HG02938 (cell line): ENCODE data around the gene SLC6A7.

Experiments used
- ATAC-seq: cut with Tn5 transposase; IDR thresholded peaks from one replicate; pipeline ENCODE4 v1.9.1; 2021; ENCODE audit warnings: mild to moderate bottlenecking, moderate library complexity; ENCODE audit not compliant: unreplicated experiment

The SLC6A7 gene

DNA sequence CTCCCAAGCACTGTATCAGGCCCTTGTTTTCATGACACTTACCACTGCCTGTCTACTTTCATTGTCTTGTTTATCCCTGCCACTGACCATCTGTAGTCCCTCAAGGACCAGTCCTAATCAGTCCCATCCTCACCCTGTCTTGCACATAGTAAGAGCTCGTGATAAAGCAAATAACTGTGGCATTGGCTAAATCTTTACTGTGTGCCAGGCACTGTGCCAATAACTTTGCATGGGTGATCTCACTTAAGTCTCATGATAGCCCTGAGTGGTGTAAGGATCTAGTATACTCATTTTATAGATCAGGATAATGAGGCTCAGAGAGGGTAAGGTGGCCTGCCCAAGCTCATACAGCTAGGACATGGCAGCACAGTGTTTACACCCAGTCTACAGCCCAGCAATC, 17.7 kb upstream of the SLC6A7 start:
- no peak for ATAC-seq

GRCh38 chr5:150172556-150172955, 17.3 kb upstream of the SLC6A7 start:
- no peak for ATAC-seq

GRCh38 chr5:150173161-150173560, 16.7 kb upstream of the SLC6A7 start:
- ATAC-seq = no peak

- no peak for ATAC-seq
These were observed 15.6 kb upstream of the SLC6A7 start for GRCh38 chr5:150174285-150174684.

DNA sequence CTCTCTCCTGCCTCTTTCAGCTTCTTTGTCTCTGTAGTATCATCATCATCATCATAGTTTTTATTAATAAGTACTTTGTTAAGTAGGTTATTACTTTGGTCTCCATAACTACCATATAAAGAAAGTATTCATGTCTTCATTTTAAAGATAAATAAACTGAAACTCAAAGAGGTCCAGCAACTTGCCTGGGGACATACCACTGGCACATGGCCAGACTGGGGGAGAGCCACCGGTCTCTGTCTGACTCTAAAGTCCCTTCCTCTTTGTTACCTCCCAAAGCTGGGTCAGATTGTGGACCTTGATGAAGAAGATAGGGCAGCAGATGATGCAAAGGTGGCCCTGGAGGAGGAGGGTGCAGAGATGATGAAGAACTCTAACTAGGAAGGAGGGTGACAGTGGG, 14.8 kb upstream of the SLC6A7 start:
- no peak for ATAC-seq

DNA sequence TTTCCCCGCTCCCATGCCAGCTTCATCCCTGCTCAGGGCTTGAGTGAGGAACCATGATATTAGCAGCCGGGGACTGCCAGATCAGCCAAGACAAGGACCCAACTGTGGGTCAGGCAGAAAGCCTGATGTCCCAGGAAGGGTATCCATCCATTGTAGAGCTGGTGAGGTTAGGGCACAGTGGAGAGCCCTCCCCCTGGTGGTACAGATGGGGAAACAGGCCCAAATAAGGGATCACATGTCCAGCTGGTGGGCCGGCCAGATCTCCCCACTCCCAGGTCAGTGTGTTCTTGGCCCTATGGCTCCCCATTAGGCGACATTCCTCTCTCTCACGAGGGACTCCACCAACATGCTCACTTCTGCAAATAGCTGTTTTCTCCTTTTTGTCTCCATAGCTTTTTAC, 14.3 kb upstream of the SLC6A7 start:
- ATAC-seq = no peak

DNA sequence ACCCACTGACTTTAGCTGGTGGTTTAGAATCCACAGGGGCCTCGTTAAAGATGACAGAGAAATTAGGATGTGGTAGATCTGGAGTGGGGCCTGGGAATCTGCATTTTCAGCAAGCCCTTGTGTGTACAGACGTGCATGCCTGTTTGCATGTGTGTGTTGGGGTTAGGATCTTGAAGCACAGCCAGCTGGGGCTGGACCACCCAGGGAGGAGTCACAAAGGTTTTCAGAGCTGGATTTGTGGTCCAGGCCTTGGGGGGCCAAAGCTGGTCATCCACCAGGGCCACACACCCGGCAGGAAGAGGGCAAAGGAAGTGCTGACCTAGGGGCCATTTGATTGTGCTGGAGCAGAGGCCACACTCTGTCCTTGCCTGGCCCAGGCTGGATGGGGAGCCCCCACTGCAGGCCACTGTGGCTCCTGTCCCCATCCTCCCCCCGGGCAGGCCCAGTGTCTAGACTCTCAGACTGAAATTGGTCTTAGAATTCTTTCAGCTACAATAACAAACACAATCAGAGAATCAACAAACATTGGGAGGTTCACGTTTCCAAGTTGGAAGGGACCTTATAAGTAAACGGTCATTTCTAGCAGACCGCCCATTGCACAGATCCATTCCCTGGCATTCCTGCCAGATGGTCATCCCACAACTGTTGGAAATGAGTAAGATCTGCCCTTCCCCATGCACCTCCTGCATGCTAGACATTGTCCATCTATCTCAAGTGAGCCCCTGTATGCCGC, 13.0 kb upstream of the SLC6A7 start:
- ATAC-seq = no peak

DNA sequence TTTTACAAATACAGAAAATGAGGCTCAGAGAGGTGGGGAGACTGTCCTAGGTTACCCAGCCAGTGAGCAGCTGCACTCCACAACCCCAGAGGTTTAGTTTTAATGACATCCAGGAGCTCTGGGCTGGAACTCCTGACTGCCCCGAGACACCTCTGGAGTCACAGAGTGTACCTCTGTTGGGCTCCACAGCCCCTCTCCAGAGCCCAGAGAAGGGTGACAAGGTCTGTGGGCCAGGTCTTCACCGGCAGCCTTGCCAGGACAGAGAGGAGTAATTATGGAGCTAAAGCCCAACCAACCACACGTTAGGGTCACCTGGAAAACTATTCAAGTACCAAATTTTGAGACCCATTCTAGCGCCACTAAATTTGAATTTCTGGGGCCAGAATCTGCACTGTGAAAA, 12.1 kb upstream of the SLC6A7 start:
- no peak for ATAC-seq

GRCh38 chr5:150178262-150178661, 11.6 kb upstream of the SLC6A7 start:
- ATAC-seq = no peak

DNA sequence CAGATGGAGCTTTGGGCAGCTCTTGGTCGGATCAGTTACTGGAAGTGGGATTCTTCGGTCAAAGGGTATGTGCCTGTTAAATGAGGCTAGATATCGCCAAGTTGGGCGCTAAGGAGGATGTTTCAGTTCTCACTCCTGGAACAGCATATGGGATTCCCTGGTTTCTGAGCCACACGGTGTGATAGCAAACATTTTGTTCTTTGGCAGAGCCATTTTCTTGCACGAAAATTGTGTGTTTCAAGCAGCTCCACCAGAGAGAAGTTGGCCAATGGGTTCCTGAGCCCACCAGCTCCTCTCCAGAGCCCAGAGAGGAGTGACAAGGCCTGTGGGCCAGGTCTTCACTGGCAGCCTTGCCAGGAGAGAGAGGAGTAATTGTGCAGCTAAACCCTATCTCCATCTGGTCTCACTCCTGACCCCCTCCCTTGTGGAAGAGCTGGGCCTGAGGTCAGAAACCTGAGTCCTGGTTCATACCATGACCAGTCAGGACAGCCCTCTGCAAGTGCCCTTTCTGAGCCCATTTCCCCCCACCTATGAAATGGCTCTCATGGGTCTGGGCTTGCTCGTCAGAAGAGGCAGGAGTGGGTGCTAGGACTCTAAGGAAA, 10.7 kb upstream of the SLC6A7 start:
- ATAC-seq = no peak

DNA sequence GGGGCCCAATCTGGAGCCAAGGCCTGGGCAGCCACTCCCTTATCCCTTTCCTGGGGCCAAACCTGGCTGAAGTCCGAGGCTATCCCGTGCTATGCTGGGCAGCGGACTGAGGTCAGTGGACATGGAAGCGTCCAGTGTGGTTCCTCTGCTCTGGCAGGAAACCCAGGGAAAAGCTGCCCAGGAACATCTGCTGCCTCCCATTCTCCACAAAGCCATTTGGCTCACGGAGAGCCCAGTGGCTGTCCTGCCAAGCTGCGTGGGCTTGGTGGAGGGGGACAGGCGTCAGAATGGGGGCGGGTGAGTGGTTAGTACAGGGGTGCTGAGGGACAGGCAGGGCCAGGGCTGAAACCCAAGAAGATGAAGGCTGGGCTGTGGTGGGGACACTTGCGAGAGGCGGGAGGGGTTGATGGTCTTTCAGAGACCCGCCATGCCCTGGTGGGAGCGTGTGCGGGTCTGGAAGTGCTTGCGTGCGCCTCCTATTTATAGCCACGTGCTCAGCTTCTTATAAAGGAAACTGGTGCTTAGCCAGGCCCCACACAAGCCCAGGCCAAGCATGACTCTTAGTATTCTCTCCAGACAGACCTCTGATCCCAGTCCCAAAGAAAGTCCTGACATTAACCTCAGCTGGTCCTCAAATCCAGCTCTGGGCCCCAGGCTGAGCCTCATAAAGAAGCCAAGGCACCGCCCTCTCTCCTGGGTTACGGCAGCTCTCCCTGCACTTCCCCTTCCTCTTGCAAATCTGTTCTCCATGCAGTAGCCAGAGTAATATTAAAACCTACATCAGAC, 9.4 kb upstream of the SLC6A7 start:
- ATAC-seq = no peak

GRCh38 chr5:150181027-150181426, 8.8 kb upstream of the SLC6A7 start:
- ATAC-seq = no peak

GRCh38 chr5:150181766-150182545, 7.9 kb upstream of the SLC6A7 start:
- no peak for ATAC-seq

DNA sequence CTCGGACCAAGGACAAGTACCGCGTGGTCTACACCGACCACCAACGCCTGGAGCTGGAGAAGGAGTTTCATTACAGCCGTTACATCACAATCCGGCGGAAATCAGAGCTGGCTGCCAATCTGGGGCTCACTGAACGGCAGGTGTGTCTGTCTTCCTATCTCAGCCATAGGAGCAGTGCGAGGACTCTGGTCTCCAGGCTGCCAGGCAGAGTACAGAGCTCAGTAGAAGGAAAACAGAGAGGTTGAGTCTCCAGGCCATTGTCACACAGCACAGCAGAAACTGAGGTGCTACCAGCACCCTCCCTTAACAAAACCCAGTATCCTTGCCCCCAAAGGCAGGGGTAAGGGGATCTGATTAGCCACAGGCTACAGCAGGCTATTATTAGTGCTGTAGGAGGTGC, 7.1 kb upstream of the SLC6A7 start:
- ATAC-seq = no peak

DNA sequence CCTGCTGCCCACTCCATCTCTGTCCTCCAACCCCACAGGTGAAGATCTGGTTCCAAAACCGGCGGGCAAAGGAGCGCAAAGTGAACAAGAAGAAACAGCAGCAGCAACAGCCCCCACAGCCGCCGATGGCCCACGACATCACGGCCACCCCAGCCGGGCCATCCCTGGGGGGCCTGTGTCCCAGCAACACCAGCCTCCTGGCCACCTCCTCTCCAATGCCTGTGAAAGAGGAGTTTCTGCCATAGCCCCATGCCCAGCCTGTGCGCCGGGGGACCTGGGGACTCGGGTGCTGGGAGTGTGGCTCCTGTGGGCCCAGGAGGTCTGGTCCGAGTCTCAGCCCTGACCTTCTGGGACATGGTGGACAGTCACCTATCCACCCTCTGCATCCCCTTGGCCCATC, 6.4 kb upstream of the SLC6A7 start:
- no peak for ATAC-seq

GRCh38 chr5:150184006-150184405, 5.9 kb upstream of the SLC6A7 start:
- no peak for ATAC-seq

GRCh38 chr5:150184990-150185912, 4.6 kb upstream of the SLC6A7 start:
- no peak for ATAC-seq

- no peak for ATAC-seq
These were observed 3.7 kb upstream of the SLC6A7 start for GRCh38 chr5:150186137-150186536.

- ATAC-seq = no peak
These were observed 3.0 kb upstream of the SLC6A7 start for GRCh38 chr5:150186897-150187296.

- no peak for ATAC-seq
These were observed 1.6 kb upstream of the SLC6A7 start for GRCh38 chr5:150188146-150188842.
